D721Med (cell line): ENCODE measurements around the gene LPAR1.

Experiments
- DNase-seq: peaks from one replicate; pipeline ENCODE4 v3.0.0; 2011; ENCODE audit warnings: low spot score; ENCODE audit not compliant: insufficient read length
- FAIRE-seq: peaks from 2 replicates; lab custom pipeline; 2011; peaks lifted over from hg19 to GRCh38; lab: Jason Lieb, UNC
- TF ChIP-seq, protein P1 (sequence below): IDR thresholded peaks from 2 replicates; pipeline ENCODE4 v1.5.1; 2012; ENCODE audit warnings: mild to moderate bottlenecking, control low read depth; ENCODE audit not compliant: insufficient read depth; ENCODE audit errors: missing control alignments

Gene LPAR1, protein sequence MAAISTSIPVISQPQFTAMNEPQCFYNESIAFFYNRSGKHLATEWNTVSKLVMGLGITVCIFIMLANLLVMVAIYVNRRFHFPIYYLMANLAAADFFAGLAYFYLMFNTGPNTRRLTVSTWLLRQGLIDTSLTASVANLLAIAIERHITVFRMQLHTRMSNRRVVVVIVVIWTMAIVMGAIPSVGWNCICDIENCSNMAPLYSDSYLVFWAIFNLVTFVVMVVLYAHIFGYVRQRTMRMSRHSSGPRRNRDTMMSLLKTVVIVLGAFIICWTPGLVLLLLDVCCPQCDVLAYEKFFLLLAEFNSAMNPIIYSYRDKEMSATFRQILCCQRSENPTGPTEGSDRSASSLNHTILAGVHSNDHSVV

DNA sequence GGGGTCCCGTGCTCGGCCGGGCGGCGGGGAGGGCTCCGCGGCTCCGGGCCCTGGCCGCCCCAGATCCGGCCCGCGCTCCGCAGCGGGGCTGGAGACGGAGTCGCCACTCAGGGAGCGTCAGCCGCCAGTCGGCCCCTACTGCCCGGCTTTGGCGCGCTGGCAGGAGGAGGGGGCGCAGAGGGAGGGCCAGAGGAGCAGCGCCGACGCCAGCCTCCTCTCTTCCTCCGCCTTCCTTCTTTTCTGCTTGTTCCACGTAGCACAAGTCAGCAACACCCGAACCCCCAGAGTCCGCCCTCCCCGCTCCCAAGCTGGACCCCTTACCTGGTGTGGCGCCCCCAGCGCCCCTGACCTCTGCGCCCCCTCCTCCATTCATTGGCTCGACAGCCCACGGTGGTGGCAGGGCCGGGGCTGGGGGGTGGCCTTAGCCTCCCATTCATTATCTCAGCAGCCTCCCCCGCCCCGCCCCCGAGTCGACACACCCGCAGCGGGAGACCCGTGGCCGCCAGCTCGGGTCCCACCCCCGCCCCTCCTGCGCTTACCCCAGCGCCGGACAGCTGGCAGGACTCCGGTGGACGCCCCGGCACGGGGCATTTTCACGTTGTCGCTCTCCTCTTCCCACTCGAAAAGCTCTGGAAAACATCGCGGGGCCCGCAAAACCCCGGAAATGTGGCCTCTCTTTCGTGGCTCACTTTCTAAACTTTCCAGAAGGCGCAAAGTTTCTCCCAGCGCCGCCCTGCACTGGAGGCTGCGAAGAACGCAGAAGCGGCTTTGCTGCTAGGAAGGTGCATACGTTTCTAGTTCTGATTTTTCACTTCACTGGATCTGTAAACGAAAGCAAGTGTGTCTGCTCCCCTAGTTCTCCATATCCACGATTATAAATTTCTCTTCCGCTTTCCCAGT lies at the start of gene LPAR1:
LPAR1 (minus strand) TSS at position 140 of the 900 bp plus-strand sequence. CDS start 66,353 bp downstream, outside the sequence.
- FAIRE-seq (no peak), DNase-seq (no peak)
- TF ChIP-seq, protein P1, sequence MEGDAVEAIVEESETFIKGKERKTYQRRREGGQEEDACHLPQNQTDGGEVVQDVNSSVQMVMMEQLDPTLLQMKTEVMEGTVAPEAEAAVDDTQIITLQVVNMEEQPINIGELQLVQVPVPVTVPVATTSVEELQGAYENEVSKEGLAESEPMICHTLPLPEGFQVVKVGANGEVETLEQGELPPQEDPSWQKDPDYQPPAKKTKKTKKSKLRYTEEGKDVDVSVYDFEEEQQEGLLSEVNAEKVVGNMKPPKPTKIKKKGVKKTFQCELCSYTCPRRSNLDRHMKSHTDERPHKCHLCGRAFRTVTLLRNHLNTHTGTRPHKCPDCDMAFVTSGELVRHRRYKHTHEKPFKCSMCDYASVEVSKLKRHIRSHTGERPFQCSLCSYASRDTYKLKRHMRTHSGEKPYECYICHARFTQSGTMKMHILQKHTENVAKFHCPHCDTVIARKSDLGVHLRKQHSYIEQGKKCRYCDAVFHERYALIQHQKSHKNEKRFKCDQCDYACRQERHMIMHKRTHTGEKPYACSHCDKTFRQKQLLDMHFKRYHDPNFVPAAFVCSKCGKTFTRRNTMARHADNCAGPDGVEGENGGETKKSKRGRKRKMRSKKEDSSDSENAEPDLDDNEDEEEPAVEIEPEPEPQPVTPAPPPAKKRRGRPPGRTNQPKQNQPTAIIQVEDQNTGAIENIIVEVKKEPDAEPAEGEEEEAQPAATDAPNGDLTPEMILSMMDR, result no peak

DNA sequence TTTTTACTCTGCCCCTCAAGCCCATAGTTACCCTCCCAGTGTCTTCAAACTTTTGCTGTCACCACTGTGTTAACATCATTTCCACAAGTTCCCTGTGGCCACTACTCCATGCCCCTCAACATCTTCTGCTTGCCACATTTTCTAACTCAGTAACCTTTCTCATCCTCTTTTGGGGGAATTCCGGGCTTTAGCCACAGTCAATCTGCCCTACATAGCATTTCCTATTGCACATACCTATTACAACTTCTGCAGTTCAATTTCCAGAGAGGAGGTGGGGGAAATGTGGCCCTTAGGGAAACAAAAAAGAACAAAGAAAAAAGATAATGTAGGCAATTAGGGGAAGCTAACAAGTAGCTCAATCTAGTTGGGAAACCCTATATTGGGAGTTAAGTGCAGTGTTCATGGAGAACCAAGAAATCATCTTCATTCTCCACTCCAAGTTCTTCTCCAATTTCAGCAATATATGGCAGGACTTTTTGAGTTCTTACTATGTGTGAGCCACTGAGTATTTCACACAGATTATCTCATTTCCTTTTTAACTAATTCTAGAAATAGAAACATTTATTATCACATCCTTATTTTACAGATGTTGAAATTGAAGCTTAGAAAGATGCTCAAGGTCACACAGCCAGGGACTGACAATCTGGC lies 40.2 kb upstream of the LPAR1 start:
- no peak for DNase-seq
- FAIRE-seq, result no peak
- TF ChIP-seq, protein P1, result no peak

DNA sequence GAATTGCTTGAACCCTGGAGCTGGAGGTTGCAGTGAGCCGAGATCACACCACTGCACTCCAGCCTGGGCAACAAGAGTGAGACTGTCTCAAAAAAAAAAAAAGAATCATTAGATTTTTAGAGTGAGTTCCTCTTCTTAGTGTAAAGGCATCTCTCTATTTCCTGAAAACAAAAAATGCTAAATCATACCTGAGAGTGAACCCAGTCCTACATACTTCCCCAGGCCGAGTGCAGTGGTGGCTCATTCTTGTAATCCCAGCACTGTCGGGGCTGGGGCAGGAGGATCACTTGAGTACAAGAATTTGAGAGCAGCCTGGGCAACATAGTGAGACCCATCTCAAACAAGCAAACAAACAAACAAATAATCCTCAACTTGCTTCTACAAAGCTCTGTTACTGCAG lies 38.2 kb upstream of the LPAR1 start:
- TF ChIP-seq, protein P1, result no peak
- FAIRE-seq, result no peak
- DNase-seq, result no peak

DNA sequence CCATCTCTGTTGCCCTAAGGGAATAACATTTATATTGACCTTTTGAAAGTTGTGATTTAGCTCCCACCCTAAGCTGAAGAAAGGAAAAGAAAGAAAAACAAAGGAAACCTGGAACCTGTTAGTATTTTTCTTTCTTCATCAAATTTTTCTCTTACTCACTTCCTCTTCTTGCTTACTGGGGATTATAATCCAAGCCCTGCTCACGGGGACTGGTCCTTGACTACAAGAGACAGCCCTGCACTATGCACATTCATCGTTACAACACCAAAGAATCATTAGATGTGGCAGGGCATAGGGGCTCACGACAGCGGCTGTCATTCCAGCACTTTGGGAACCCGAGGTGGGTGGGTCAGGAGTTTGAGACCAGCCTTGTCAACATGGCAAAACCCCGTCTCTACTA lies 37.8 kb upstream of the LPAR1 start:
- DNase-seq, result no peak
- TF ChIP-seq, protein P1, result no peak
- FAIRE-seq, result no peak

DNA sequence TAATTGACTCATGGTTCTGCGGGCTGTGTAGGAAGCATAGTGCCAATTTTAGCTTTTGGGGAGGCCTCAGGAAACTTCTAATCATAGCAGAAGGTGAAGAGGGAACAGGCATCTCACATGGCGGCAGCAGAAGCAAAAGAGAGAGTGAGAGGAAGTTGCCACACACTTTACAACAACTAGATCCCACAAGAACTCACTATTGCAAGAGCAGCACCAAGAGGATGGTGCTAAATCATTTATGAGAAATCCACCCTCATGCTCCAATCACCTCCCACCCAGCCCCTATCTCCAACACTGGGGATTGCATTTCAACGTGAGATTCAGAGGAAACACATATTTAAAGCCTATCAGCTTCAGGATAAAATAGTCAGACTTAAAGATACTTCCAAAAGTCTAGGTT lies 36.1 kb upstream of the LPAR1 start:
- no peak for FAIRE-seq
- no peak for DNase-seq
- TF ChIP-seq, protein P1, result no peak

DNA sequence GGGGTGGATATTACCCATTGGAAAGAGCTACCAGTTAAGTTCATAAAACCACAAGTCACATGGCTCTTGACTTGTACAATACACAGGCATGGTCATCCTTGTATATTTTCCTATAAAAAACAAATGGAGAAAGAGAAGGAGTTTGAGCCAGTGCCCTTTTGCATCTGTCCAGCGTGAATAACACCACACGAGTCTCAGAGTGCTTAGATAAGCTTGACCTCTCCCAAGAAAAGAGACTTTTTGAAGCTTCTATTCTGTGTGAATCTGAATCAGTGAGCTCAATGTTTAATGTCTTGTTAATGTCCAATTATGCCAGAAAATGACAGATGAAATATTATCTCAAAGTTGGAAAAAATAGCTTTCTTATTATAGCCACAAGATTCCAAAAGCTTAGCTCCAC lies 30.9 kb upstream of the LPAR1 start:
- TF ChIP-seq, protein P1, result no peak
- FAIRE-seq (no peak), DNase-seq (no peak)
